Skeletal muscle satellite cell (primary cell): ENCODE results near the gene KRT5.

ENCODE experiments used
- H3K27me3 ChIP-seq: 2 replicates; pipeline ENCODE4 v1.7.0; 2013; ENCODE audit warnings: low read length; ENCODE audit not compliant: control insufficient read depth, insufficient read depth
- H3K36me3 ChIP-seq: 2 replicates; pipeline ENCODE4 v1.7.0; 2013; ENCODE audit warnings: mild to moderate bottlenecking, control low read depth, low read length; ENCODE audit not compliant: insufficient read depth
- H3K4me1 ChIP-seq: 2 replicates; pipeline ENCODE4 v1.7.0; 2013; ENCODE audit warnings: low read length; ENCODE audit not compliant: control insufficient read depth, insufficient read depth
- H3K4me2 ChIP-seq: 2 replicates; pipeline ENCODE4 v1.7.0; 2013; ENCODE audit warnings: mild to moderate bottlenecking, low read length
- H3K4me3 ChIP-seq: 2 replicates; pipeline ENCODE4 v1.7.0; 2013; ENCODE audit warnings: low read length
- H3K9ac ChIP-seq: 2 replicates; pipeline ENCODE4 v1.7.0; 2013; ENCODE audit warnings: mild to moderate bottlenecking, low read depth, low read length, moderate library complexity
- H3K9me3 ChIP-seq: replicated peaks from 2 replicates; pipeline ENCODE4 v1.7.0; 2013; ENCODE audit warnings: mild to moderate bottlenecking, control low read depth, low read length

KRT5 gene

GRCh38 chr12:52551216-52551865, 31.1 kb upstream of the KRT5 start:
- Histone ChIP-seq H3K4me1 (no peaks in the 10 kb centered on the region), H3K9me3 (no peaks in the 10 kb centered on the region), H3K9ac (no peak overlapping the region), H3K36me3 (no peaks in the 10 kb centered on the region), H3K27me3 (peaks cover 78% of the 10 kb centered on the region), H3K4me2 (no peak overlapping the region), H3K4me3 (no peak overlapping the region)

GRCh38 chr12:52546126-52546525, 25.9 kb upstream of the KRT5 start:
- Histone ChIP-seq H3K9me3 (no peaks in the 10 kb centered on the region), H3K4me2 (no peak overlapping the region), H3K4me3 (no peak overlapping the region), H3K4me1 (no peaks in the 10 kb centered on the region), H3K36me3 (no peaks in the 10 kb centered on the region), H3K27me3 (peaks cover 77% of the 10 kb centered on the region), H3K9ac (no peak overlapping the region)

- H3K9ac ChIP-seq, result no peak overlapping the region
- no peak overlapping the region for H3K4me3 ChIP-seq
Measured at GRCh38 chr12:52543985-52544883, 24.0 kb upstream of the KRT5 start.

DNA sequence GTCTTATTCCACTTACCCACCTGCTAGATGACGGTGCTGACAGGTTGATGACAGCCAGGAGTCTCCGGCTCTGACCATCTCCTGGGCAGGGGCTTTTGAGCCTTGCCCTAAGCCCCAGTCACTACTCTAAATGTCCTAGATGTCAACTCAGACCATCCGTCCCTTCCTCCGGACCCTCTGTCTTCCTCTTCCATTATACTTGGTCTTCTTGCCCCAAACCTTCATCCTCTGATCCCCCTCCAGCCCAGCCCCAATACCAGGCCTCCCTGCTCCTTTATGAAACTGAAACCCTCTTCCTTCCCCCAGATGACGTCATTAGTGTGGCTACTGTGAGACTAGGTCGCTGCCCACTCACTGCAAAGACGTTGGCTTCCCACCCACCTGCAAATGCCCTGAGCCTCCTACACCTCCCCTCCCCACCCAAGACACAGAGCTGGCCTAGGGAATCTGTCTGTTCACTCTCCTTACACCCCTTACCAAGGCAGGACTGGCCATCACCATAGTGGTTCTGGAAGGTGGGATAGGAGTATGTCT, 22.7 kb upstream of the KRT5 start:
- no peaks in the 10 kb centered on the region for H3K4me1 ChIP-seq
- H3K4me3 ChIP-seq, result no peak overlapping the region
- H3K27me3 ChIP-seq, result peaks cover 59% of the 10 kb centered on the region
- no peaks in the 10 kb centered on the region for H3K9me3 ChIP-seq
- no peak overlapping the region for H3K9ac ChIP-seq
- no peaks in the 10 kb centered on the region for H3K36me3 ChIP-seq
- no peak overlapping the region for H3K4me2 ChIP-seq

More at GRCh38 chr12:52543985-52544883, 24.0 kb upstream of the KRT5 start:
- peaks cover 70% of the 10 kb centered on the region for H3K27me3 ChIP-seq
- H3K9me3 ChIP-seq, result no peaks in the 10 kb centered on the region
- no peaks in the 10 kb centered on the region for H3K4me1 ChIP-seq
- no peak overlapping the region for H3K4me2 ChIP-seq
- H3K36me3 ChIP-seq, result no peaks in the 10 kb centered on the region

- Histone ChIP-seq H3K9ac (no peak overlapping the region), H3K36me3 (no peaks in the 10 kb centered on the region), H3K4me3 (no peak overlapping the region), H3K4me1 (no peaks in the 10 kb centered on the region), H3K27me3 (peaks cover 55% of the 10 kb centered on the region), H3K4me2 (no peak overlapping the region), H3K9me3 (no peaks in the 10 kb centered on the region)
Measured at GRCh38 chr12:52542157-52542556, 22.0 kb upstream of the KRT5 start.

- H3K9me3 ChIP-seq, result no peaks in the 10 kb centered on the region
- no peak overlapping the region for H3K4me2 ChIP-seq
- no peak overlapping the region for H3K4me3 ChIP-seq
- no peaks in the 10 kb centered on the region for H3K36me3 ChIP-seq
- peaks cover 55% of the 10 kb centered on the region for H3K27me3 ChIP-seq
- no peaks in the 10 kb centered on the region for H3K4me1 ChIP-seq
- no peak overlapping the region for H3K9ac ChIP-seq
Measured at GRCh38 chr12:52541709-52542108, 21.5 kb upstream of the KRT5 start.

GRCh38 chr12:52540531-52540930, 20.3 kb upstream of the KRT5 start:
- no peak overlapping the region for H3K9ac ChIP-seq
- H3K27me3 ChIP-seq, result peaks cover 46% of the 10 kb centered on the region
- H3K9me3 ChIP-seq, result no peaks in the 10 kb centered on the region
- H3K4me3 ChIP-seq, result no peak overlapping the region
- H3K4me1 ChIP-seq, result no peaks in the 10 kb centered on the region
- no peaks in the 10 kb centered on the region for H3K36me3 ChIP-seq
- no peak overlapping the region for H3K4me2 ChIP-seq

DNA sequence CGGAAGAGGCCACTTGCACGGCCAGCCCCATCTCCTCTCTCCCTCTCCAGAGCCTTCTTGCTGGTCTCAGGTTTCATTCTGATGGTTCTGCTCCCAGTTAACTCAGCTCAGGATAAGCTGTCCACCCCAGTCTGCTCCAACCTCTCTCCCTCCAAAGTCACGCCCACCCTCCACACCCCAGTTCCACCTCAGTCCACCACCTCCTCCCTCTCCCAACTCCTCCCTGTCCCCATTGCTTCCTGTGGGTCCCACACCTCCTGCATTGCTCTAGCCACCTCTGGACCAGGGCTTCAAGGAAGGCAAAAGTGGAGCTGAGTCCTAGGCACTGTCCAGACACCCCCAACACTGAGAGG, 19.6 kb upstream of the KRT5 start:
- no peak overlapping the region for H3K4me3 ChIP-seq
- H3K9ac ChIP-seq, result no peak overlapping the region
- no peaks in the 10 kb centered on the region for H3K9me3 ChIP-seq
- peaks cover 43% of the 10 kb centered on the region for H3K27me3 ChIP-seq
- H3K4me2 ChIP-seq, result no peak overlapping the region
- no peaks in the 10 kb centered on the region for H3K36me3 ChIP-seq
- H3K4me1 ChIP-seq, result no peaks in the 10 kb centered on the region

- H3K9ac ChIP-seq, result no peak overlapping the region
Measured at GRCh38 chr12:52539083-52539820, 19.1 kb upstream of the KRT5 start.

DNA sequence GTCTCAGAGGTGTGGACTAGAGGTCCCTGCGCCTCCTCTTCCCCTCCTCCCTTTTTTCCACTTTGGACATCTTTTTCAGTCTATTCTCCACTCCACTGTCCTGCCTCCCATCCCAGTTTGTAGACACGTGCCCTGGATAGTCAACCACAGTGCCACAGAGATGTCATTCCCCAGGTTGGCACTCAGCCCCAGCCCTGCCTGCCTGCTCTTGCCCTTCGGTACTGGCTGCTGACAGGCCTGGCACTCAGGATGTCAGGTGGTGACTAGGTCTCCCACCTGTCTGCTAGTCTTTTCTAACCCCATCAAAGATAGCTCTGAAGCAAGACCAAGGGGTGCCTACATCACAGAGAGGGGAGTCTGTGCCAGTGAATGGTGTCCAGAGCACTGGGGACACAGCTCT, 16.9 kb upstream of the KRT5 start:
- Histone ChIP-seq H3K9ac (no peak overlapping the region), H3K4me2 (no peak overlapping the region), H3K36me3 (no peaks in the 10 kb centered on the region), H3K9me3 (no peaks in the 10 kb centered on the region), H3K27me3 (peaks cover 33% of the 10 kb centered on the region), H3K4me3 (no peak overlapping the region), H3K4me1 (no peaks in the 10 kb centered on the region)

More at GRCh38 chr12:52539083-52539820, 19.1 kb upstream of the KRT5 start:
- H3K4me3 ChIP-seq, result no peak overlapping the region
- no peaks in the 10 kb centered on the region for H3K36me3 ChIP-seq
- no peaks in the 10 kb centered on the region for H3K4me1 ChIP-seq
- H3K9me3 ChIP-seq, result no peaks in the 10 kb centered on the region
- H3K4me2 ChIP-seq, result no peak overlapping the region
- peaks cover 40% of the 10 kb centered on the region for H3K27me3 ChIP-seq

- Histone ChIP-seq H3K4me2 (no peak overlapping the region), H3K9me3 (no peaks in the 10 kb centered on the region), H3K4me1 (no peaks in the 10 kb centered on the region), H3K27me3 (peaks cover 41% of the 10 kb centered on the region), H3K4me3 (no peak overlapping the region), H3K9ac (no peak overlapping the region), H3K36me3 (no peaks in the 10 kb centered on the region)
Measured at GRCh38 chr12:52535574-52535973, 15.4 kb upstream of the KRT5 start.
